Stimulated activated CD8-positive, alpha-beta memory T cell treated with anti-CD3 and anti-CD28 coated beads, Interleukin-12 subunit alpha, Interleukin-12 subunit beta, amount 100 ng/mL, for 24 hours (primary cell): ENCODE measurements around the gene DCUN1D2.
"Not testable (repeated sequence)": the region's sequence is repeated elsewhere in the genome, so short reads cannot be mapped to it uniquely, and the experiment has no call there.

Experiments
- DNase-seq: peaks from one replicate; pipeline ENCODE4 v3.0.0-alpha.2; 2020; ENCODE audit errors: extremely low read depth

DCUN1D2 gene

GRCh38 chr13:113446488-113446854 is 44.0 kb downstream of the DCUN1D2 start:
- no peak for DNase-seq

- no peak for DNase-seq
These were observed 44.6 kb downstream of the DCUN1D2 start for GRCh38 chr13:113445791-113446487.

- DNase-seq = no peak
These were observed 46.5 kb downstream of the DCUN1D2 start for GRCh38 chr13:113443991-113444390.

- no peak for DNase-seq
These were observed 47.5 kb downstream of the DCUN1D2 start for GRCh38 chr13:113442985-113443362.

- no peak for DNase-seq
These were observed 48.0 kb downstream of the DCUN1D2 start for GRCh38 chr13:113442354-113442984.

- no peak for DNase-seq
These were observed 48.9 kb downstream of the DCUN1D2 start for GRCh38 chr13:113441661-113442060.

GRCh38 chr13:113437408-113438010 is 53.0 kb downstream of the DCUN1D2 start:
- DNase-seq = no peak

GRCh38 chr13:113436866-113437265 is 53.6 kb downstream of the DCUN1D2 start:
- DNase-seq = not testable (repeated sequence)

GRCh38 chr13:113435907-113436306 is 54.6 kb downstream of the DCUN1D2 start:
- DNase-seq = not testable (repeated sequence)

GRCh38 chr13:113433391-113433916 is 57.1 kb downstream of the DCUN1D2 start:
- DNase-seq = no peak

GRCh38 chr13:113432506-113433270 is 57.8 kb downstream of the DCUN1D2 start:
- DNase-seq = no peak

GRCh38 chr13:113431171-113431570 is 59.3 kb downstream of the DCUN1D2 start:
- DNase-seq = no peak

- DNase-seq = no peak
These were observed 60.0 kb downstream of the DCUN1D2 start for GRCh38 chr13:113430378-113431110.

GRCh38 chr13:113429608-113429985 is 60.9 kb downstream of the DCUN1D2 start:
- no peak for DNase-seq

GRCh38 chr13:113428871-113429607 is 61.5 kb downstream of the DCUN1D2 start:
- DNase-seq = no peak

- DNase-seq = no peak
These were observed 62.0 kb downstream of the DCUN1D2 start for GRCh38 chr13:113428469-113428865.

GRCh38 chr13:113427562-113428468 is 62.7 kb downstream of the DCUN1D2 start:
- DNase-seq = no peak

- no peak for DNase-seq
These were observed 63.9 kb downstream of the DCUN1D2 start for GRCh38 chr13:113426591-113426986.

GRCh38 chr13:113425941-113426590 is 64.4 kb downstream of the DCUN1D2 start:
- no peak for DNase-seq
